ENCODE data around the gene KCTD13.

The KCTD13 gene

DNA sequence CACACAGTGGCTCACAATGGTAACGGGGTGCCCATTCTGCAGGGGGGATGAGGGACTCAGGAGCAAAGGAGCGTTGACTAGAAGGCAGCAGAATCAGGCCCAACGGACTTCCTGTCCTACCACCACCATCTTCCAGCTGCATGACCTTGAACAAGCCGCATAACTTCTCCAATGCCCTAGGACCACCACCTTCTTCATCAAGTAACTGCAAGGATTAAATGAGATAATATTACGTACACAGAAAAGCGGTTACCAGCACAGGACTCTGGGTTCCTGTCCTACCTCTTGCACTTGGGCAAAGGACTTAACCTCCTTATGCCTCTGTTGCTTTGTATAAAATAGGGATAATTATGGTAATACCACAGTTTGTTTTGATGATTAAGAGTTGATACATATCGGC, 21.1 kb downstream of the KCTD13 start:
- TF ChIP-seq SUZ12 (IDR thresholded peaks at IDR 0.05; ENCODE audit: extremely low read depth, insufficient read depth, insufficient read length) (no peak), YY1 (IDR thresholded peaks at IDR 0.05; ENCODE audit: insufficient read depth, insufficient read length) (no peak), ZNF274 (IDR thresholded peaks at IDR 0.05; ENCODE audit: low read depth, low read length) (no peak)
- Histone ChIP-seq H3K4me3 (ENCODE audit: insufficient read length, low read depth) (no peak overlapping the region), H3K36me3 (ENCODE audit: insufficient read depth, insufficient read length, low read length) (peaks cover 48% of the 10 kb centered on the region), H3K9ac (ENCODE audit: insufficient read length, low read depth) (no peak overlapping the region), H3K4me1 (ENCODE audit: insufficient read depth, insufficient read length) (peaks cover 3% of the 10 kb centered on the region), H3K9me3 (ENCODE audit: insufficient read depth, low read length) (no peaks in the 10 kb centered on the region), H3K27me3 (ENCODE audit: insufficient read depth, insufficient read length) (no peaks in the 10 kb centered on the region)
- no peak for DNase-seq (ENCODE audit: low read depth, low spot score)

DNA sequence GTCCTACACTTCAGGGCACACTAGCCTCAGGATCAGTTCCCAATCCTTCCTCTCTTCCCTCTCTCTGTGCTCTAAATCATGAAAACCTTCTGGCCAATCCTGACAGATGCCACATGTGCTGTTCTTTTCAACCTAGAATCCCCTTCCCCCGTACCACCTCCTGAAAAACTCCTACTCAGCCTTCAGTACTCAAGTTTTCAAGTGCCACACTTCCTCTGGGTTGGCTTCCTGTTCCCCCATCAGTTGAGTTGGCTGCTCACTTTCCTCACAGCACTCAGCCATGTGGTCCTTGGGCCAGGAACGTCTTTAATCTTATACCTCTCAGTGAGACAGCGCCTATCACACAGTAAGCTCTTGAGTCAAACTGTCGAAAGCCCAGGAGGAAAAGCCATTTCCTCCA, 22.4 kb downstream of the KCTD13 start:
- H3K4me1 ChIP-seq (ENCODE audit: insufficient read depth, insufficient read length) = peaks cover 3% of the 10 kb centered on the region

GRCh38 chr16:29901607-29901945, 24.4 kb downstream of the KCTD13 start:
- Histone ChIP-seq H3K36me3 (ENCODE audit: insufficient read depth, insufficient read length, low read length) (peaks cover 34% of the 10 kb centered on the region), H3K4me3 (ENCODE audit: insufficient read length, low read depth) (peak overlapping the region; percentile 83), H3K27me3 (ENCODE audit: insufficient read depth, insufficient read length) (no peaks in the 10 kb centered on the region), H3K4me1 (ENCODE audit: insufficient read depth, insufficient read length) (peaks cover 9% of the 10 kb centered on the region), H3K9me3 (ENCODE audit: insufficient read depth, low read length) (no peaks in the 10 kb centered on the region), H3K9ac (ENCODE audit: insufficient read length, low read depth) (peak overlapping the region; percentile 87)
- TF ChIP-seq YY1 (IDR thresholded peaks at IDR 0.05; ENCODE audit: insufficient read depth, insufficient read length) (no peak), ZNF274 (IDR thresholded peaks at IDR 0.05; ENCODE audit: low read depth, low read length) (no peak), SUZ12 (IDR thresholded peaks at IDR 0.05; ENCODE audit: extremely low read depth, insufficient read depth, insufficient read length) (no peak)
- no peak for DNase-seq (ENCODE audit: low read depth, low spot score)

More for the DNA sequence above, 22.4 kb downstream of the KCTD13 start:
- H3K27me3 ChIP-seq (ENCODE audit: insufficient read depth, insufficient read length) = no peaks in the 10 kb centered on the region
- H3K4me3 ChIP-seq (ENCODE audit: insufficient read length, low read depth) = no peak overlapping the region
- peaks cover 46% of the 10 kb centered on the region for H3K36me3 ChIP-seq (ENCODE audit: insufficient read depth, insufficient read length, low read length)
- no peak for TF ChIP-seq ZNF274 (IDR thresholded peaks at IDR 0.05; ENCODE audit: low read depth, low read length)
- TF ChIP-seq SUZ12 (IDR thresholded peaks at IDR 0.05; ENCODE audit: extremely low read depth, insufficient read depth, insufficient read length) = no peak
- no peak for TF ChIP-seq YY1 (IDR thresholded peaks at IDR 0.05; ENCODE audit: insufficient read depth, insufficient read length)
- H3K9ac ChIP-seq (ENCODE audit: insufficient read length, low read depth) = no peak overlapping the region
- no peak for DNase-seq (ENCODE audit: low read depth, low spot score)
- H3K9me3 ChIP-seq (ENCODE audit: insufficient read depth, low read length) = no peaks in the 10 kb centered on the region

DNA sequence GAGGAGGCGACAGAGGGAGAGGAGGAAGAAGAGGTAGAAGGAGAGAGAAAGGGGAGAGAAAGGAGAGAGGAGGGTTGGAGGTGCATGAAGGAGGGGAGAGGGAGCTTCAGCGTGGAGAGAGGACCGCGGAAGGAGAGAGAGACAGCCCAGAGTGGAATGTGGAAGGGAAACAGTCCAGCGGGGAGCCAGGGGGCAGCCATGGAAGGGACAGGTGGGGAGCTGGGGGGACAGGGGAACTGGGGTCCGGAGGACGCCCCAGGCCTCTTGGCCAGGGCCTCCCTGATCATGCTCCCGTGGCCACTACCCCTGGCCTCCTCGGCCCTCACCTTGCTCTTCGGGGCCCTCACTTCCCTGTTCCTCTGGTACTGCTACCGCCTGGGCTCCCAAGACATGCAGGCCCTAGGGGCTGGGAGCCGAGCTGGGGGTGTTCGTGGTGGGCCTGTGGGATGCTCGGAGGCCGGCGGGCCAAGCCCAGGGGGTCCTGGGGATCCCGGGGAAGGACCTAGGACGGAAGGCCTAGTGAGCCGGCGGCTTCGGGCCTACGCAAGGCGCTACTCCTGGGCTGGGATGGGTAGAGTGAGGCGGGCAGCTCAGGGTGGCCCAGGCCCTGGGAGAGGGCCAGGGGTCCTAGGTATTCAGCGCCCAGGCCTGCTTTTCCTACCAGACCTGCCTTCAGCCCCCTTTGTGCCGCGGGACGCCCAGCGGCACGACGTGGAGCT, 25.0 kb downstream of the KCTD13 start:
- Histone ChIP-seq H3K27me3 (ENCODE audit: insufficient read depth, insufficient read length) (no peaks in the 10 kb centered on the region), H3K4me3 (ENCODE audit: insufficient read length, low read depth) (peak overlapping the region; percentile 83), H3K9ac (ENCODE audit: insufficient read length, low read depth) (peak overlapping the region; percentile 87), H3K36me3 (ENCODE audit: insufficient read depth, insufficient read length, low read length) (peaks cover 28% of the 10 kb centered on the region), H3K4me1 (ENCODE audit: insufficient read depth, insufficient read length) (peaks cover 9% of the 10 kb centered on the region), H3K9me3 (ENCODE audit: insufficient read depth, low read length) (no peaks in the 10 kb centered on the region)
- TF ChIP-seq YY1 (IDR thresholded peaks at IDR 0.05; ENCODE audit: insufficient read depth, insufficient read length) (no peak), SUZ12 (IDR thresholded peaks at IDR 0.05; ENCODE audit: extremely low read depth, insufficient read depth, insufficient read length) (no peak), ZNF274 (IDR thresholded peaks at IDR 0.05; ENCODE audit: low read depth, low read length) (no peak)
- no peak for DNase-seq (ENCODE audit: low read depth, low spot score)

GRCh38 chr16:29900102-29900887, 25.7 kb downstream of the KCTD13 start, which contains the start of gene ASPHD1:
TSS of gene ASPHD1 (plus strand) at chr16:29900488. CDS start at chr16:29900972, 484 bp downstream.
- Histone ChIP-seq H3K27me3 (ENCODE audit: insufficient read depth, insufficient read length) (no peaks in the 10 kb centered on the region), H3K9ac (ENCODE audit: insufficient read length, low read depth) (peak within 1 kb of the TSS; percentile 87), H3K9me3 (ENCODE audit: insufficient read depth, low read length) (no peaks in the 10 kb centered on the region), H3K4me1 (ENCODE audit: insufficient read depth, insufficient read length) (peaks cover 9% of the 10 kb centered on the region), H3K36me3 (ENCODE audit: insufficient read depth, insufficient read length, low read length) (peaks cover 25% of the 10 kb centered on the region), H3K4me3 (ENCODE audit: insufficient read length, low read depth) (peak within 1 kb of the TSS; percentile 83)
- DNase-seq (ENCODE audit: low read depth, low spot score) = peak; percentile 65
- no peak for TF ChIP-seq ZNF274 (IDR thresholded peaks at IDR 0.05; ENCODE audit: low read depth, low read length)
- TF ChIP-seq SUZ12 (IDR thresholded peaks at IDR 0.05; ENCODE audit: extremely low read depth, insufficient read depth, insufficient read length) = no peak
- TF ChIP-seq YY1 (IDR thresholded peaks at IDR 0.05; ENCODE audit: insufficient read depth, insufficient read length) = no peak

DNA sequence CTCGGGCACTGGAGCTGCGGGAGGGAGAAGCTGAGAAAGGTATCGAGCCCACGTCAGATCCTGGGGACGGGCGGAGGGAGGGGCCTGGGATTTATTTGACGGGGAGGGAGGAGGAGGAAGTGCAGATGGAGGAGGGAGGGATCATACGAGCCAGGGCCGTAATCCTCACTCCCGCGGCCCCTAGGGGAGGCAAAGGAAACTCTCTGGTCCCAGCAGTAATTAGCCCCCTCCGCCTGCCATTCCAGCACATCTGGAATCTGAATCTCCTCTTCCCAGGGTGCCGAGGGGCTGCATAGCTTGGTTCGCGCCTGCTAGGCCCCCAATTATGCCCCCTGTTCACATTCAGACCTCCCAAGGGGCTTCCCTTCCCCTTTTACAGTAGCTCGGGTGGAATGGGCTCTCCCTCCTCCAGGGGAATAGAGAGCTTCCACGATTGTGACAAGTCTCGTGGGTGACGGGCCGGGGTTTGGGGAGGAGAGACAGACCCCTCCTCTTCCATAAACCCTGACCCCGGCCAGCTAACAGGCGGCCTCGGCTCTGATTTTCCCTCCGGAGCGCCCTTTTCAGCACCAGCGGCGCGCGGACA, 26.4 kb downstream of the KCTD13 start, which contains the start of gene SEZ6L2:
Gene SEZ6L2 (minus strand): TSS at position 35 of the 586 bp plus-strand sequence. CDS start 531 bp downstream, outside the sequence.
- Histone ChIP-seq H3K4me1 (ENCODE audit: insufficient read depth, insufficient read length) (peaks cover 9% of the 10 kb centered on the region), H3K36me3 (ENCODE audit: insufficient read depth, insufficient read length, low read length) (peaks cover 21% of the 10 kb centered on the region), H3K9me3 (ENCODE audit: insufficient read depth, low read length) (no peaks in the 10 kb centered on the region), H3K4me3 (ENCODE audit: insufficient read length, low read depth) (peak within 1 kb of the TSS; percentile 83), H3K9ac (ENCODE audit: insufficient read length, low read depth) (peak within 1 kb of the TSS; percentile 87), H3K27me3 (ENCODE audit: insufficient read depth, insufficient read length) (no peaks in the 10 kb centered on the region)
- DNase-seq (ENCODE audit: low read depth, low spot score) = peak; percentile 95
- TF ChIP-seq ZNF274 (IDR thresholded peaks at IDR 0.05; ENCODE audit: low read depth, low read length) = no peak
- no peak for TF ChIP-seq SUZ12 (IDR thresholded peaks at IDR 0.05; ENCODE audit: extremely low read depth, insufficient read depth, insufficient read length)
- TF ChIP-seq YY1 (IDR thresholded peaks at IDR 0.05; ENCODE audit: insufficient read depth, insufficient read length) = no peak

Measured in NT2/D1 (cell line).